Body of pancreas (tissue), 4 donors: ENCODE measurements around the gene IL1R1.
A peak's percentile ranks its signal among the peaks of the same experiment; 100 is the strongest.

Source experiments
- CTCF ChIP-seq, 7 experiments: fragments of 450-650 bp in 4 of 7; fragments of 200-600 bp in 3 of 7; sonication (generic) in 3 of 7; IDR thresholded peaks; one replicate each; pipeline ENCODE4 v1.5.1; 2016 to 2019; ENCODE audit warnings: antibody characterized with exemption in 7 of 7
- POLR2A ChIP-seq, 3 donors: fragments of 450-650 bp; IDR thresholded peaks; one replicate each; pipeline ENCODE4 v1.6.1; 2016; ENCODE audit warnings: antibody characterized with exemption in 3 of 3, mild to moderate bottlenecking in 2 of 3

GRCh38 chr2:102187496-102188150 is 45.1 kb downstream of the IL1R1 start:
- peak in 4 of 7 experiments; percentile 17 to 35 (median 30) for TF ChIP-seq CTCF (IDR thresholded peaks at IDR 0.05)
- TF ChIP-seq POLR2A (IDR thresholded peaks at IDR 0.05) = no peak
